Panc1 (cell line): Measurements from ENCODE around the gene ENOX1.

Experiments used
- POLR2AphosphoS5 ChIP-seq: IDR thresholded peaks from 2 replicates; pipeline ENCODE4 v1.6.1; 2012; ENCODE audit warnings: mild to moderate bottlenecking, low read depth, low read length, moderate library complexity
- SIN3A ChIP-seq: IDR thresholded peaks from 2 replicates; pipeline ENCODE4 v1.6.1; 2012; ENCODE audit warnings: low read depth, mild to moderate bottlenecking, low read length, moderate library complexity, borderline replicate concordance; ENCODE audit not compliant: insufficient read depth
- TF ChIP-seq, protein P1 (sequence below): fragments of 450-650 bp; IDR thresholded peaks from 2 replicates; pipeline ENCODE4 v1.5.1; 2017; ENCODE audit warnings: mild to moderate bottlenecking
- TF ChIP-seq, protein P2 (sequence below), 2 experiments: IDR thresholded peaks; 2 replicates each; pipeline ENCODE4 v1.6.1; 2011 to 2012; ENCODE audit warnings: low read depth in 2 of 2, control low read depth in 1 of 2, low read length in 1 of 2, mild to moderate bottlenecking in 1 of 2, moderate library complexity in 1 of 2; ENCODE audit not compliant: insufficient read depth in 1 of 2

DNA sequence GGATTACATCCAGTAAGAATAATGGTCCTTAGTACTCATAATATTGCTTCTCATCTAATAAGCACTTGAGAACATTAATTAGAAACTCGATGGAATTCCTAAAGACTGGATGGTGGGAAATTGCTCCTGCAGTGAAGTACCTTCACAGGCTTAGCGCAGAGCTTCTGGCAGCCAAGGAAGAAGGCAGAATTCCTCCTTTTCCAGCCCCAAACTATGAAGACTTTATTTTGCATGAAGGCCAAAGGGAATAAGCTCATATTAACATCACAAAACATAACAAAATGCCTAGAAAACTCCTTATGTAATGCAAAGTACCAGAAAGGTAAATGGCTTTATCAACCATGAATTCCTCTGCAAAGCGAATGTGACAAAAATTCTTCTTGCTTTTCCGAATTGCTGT is 427.2 kb downstream of the ENOX1 start:
- TF ChIP-seq, protein P1, sequence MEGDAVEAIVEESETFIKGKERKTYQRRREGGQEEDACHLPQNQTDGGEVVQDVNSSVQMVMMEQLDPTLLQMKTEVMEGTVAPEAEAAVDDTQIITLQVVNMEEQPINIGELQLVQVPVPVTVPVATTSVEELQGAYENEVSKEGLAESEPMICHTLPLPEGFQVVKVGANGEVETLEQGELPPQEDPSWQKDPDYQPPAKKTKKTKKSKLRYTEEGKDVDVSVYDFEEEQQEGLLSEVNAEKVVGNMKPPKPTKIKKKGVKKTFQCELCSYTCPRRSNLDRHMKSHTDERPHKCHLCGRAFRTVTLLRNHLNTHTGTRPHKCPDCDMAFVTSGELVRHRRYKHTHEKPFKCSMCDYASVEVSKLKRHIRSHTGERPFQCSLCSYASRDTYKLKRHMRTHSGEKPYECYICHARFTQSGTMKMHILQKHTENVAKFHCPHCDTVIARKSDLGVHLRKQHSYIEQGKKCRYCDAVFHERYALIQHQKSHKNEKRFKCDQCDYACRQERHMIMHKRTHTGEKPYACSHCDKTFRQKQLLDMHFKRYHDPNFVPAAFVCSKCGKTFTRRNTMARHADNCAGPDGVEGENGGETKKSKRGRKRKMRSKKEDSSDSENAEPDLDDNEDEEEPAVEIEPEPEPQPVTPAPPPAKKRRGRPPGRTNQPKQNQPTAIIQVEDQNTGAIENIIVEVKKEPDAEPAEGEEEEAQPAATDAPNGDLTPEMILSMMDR: no peak
- TF ChIP-seq POLR2AphosphoS5 (no peak), SIN3A (no peak)
- TF ChIP-seq, protein P2, sequence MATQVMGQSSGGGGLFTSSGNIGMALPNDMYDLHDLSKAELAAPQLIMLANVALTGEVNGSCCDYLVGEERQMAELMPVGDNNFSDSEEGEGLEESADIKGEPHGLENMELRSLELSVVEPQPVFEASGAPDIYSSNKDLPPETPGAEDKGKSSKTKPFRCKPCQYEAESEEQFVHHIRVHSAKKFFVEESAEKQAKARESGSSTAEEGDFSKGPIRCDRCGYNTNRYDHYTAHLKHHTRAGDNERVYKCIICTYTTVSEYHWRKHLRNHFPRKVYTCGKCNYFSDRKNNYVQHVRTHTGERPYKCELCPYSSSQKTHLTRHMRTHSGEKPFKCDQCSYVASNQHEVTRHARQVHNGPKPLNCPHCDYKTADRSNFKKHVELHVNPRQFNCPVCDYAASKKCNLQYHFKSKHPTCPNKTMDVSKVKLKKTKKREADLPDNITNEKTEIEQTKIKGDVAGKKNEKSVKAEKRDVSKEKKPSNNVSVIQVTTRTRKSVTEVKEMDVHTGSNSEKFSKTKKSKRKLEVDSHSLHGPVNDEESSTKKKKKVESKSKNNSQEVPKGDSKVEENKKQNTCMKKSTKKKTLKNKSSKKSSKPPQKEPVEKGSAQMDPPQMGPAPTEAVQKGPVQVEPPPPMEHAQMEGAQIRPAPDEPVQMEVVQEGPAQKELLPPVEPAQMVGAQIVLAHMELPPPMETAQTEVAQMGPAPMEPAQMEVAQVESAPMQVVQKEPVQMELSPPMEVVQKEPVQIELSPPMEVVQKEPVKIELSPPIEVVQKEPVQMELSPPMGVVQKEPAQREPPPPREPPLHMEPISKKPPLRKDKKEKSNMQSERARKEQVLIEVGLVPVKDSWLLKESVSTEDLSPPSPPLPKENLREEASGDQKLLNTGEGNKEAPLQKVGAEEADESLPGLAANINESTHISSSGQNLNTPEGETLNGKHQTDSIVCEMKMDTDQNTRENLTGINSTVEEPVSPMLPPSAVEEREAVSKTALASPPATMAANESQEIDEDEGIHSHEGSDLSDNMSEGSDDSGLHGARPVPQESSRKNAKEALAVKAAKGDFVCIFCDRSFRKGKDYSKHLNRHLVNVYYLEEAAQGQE (IDR thresholded peaks at IDR 0.05; ENCODE audit: insufficient read depth in 1 of 2, low read depth in 2 of 2, low read length in 1 of 2): no peak
